GM12891 (cell line): ENCODE results near the gene GRM3.

Source experiments
- DNase-seq: peaks from one replicate; pipeline ENCODE4 v3.0.0; 2011; ENCODE audit warnings: low spot score; ENCODE audit not compliant: insufficient read length
- FAIRE-seq: peaks from 2 replicates; lab custom pipeline; 2011; peaks lifted over from hg19 to GRCh38; lab: Jason Lieb, UNC
- PAX5 ChIP-seq: IDR thresholded peaks from 2 replicates; pipeline ENCODE4 v1.6.1; 2011; ENCODE audit warnings: low read length, moderate library complexity, mild to moderate bottlenecking; ENCODE audit not compliant: insufficient read depth, severe bottlenecking
- POLR2A ChIP-seq: IDR thresholded peaks from 2 replicates; pipeline ENCODE4 v1.6.1; 2011; ENCODE audit warnings: low read depth, low read length, control low read depth
- POLR2AphosphoS5 ChIP-seq: IDR thresholded peaks from 2 replicates; pipeline ENCODE4 v1.6.1; 2011; ENCODE audit warnings: low read depth, low read length, control low read depth
- POU2F2 ChIP-seq: IDR thresholded peaks from 2 replicates; pipeline ENCODE4 v1.6.1; 2011; ENCODE audit warnings: low read depth, mild to moderate bottlenecking, control low read depth, low read length, moderate library complexity
- SPI1 ChIP-seq: IDR thresholded peaks from 2 replicates; pipeline ENCODE4 v1.6.1; 2011; ENCODE audit warnings: low read depth, low read length, control low read depth
- TAF1 ChIP-seq: IDR thresholded peaks from 2 replicates; pipeline ENCODE4 v1.6.1; 2011; ENCODE audit warnings: low read depth, low read length, control low read depth

The GRM3 gene

DNA sequence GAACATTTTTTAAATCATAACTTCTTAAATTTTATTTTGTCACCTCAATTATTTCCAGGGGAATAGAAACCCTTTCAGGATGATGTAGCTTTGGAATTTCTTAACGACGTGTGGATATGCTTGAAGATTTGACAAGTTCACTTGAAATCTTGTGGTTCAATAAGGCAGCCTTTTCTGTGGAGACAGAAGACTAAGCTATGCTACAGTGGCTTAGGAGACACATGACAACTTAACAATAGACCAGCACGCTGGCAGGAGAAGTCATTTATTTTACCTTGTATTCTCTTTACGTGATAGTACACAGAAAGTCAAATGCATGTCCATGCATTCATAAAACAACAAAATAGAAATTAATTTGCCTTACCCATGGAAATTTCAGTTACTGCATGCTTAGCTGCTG is 181.6 kb downstream of the GRM3 start:
- no peak for FAIRE-seq
- DNase-seq = no peak
- no peak for TF ChIP-seq POU2F2
- TF ChIP-seq POLR2A = no peak
- TF ChIP-seq TAF1 = no peak
- no peak for TF ChIP-seq PAX5
- no peak for TF ChIP-seq SPI1
- TF ChIP-seq POLR2AphosphoS5 = no peak

DNA sequence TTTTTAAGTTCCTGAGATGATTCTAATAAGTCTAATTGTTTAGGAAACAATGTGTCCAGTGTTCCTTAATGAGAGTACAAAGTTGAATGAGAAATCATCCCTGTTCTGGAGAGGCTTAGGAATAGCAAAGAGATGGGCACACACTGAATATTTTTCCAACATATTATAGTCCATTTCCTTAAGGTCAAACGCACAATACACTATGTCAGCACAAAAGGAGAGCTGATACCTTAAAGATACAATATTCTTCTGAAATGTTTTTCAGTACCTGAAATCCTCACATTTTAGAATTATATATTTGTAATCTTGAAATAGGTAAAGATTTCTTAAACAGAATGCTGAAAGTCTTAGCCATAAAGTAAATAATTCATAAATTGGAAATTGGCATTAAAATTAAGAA is 183.2 kb downstream of the GRM3 start:
- FAIRE-seq (no peak), DNase-seq (no peak)
- no peak for TF ChIP-seq POLR2AphosphoS5

DNA sequence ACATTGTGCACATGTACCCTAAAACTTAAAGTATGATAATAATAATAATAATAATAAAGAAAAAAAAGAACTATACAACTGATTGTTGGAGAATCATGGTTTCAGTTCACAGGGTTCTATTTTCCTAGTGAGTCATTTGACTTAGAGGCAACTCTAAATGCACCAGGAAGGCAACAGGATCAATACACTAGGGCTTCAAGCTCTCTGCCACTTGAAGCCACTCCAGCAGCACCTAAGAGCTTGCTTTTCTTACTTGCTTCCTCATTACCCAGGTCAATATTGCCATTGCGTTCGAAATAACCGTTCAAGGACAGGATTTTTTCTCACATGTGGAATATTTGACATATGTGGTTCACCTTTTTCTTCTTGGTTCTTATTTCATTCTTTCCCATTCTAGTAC is 189.7 kb downstream of the GRM3 start:
- TF ChIP-seq POU2F2 = no peak
- DNase-seq (no peak), FAIRE-seq (no peak)

DNA sequence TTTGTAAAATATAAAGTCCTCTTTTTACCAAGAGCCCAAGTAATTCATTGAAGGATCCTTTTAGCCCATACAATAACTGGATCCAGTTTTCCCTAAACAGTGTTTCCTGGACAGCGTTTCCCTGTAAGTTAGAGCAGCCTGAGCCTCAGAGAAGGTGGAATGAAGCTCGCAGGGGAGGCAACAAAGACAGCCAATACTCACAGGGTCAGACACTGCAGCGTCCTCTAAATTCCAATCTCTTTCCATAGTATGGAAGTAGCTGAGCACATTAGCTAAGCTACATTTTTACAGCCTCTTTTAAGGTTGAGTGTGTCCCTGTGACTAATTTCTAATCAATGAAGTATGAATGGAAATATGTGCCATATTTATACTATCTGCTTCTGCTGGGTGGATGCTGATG is 193.5 kb downstream of the GRM3 start:
- FAIRE-seq (no peak), DNase-seq (no peak)
- TF ChIP-seq TAF1 (no peak), SPI1 (no peak), POU2F2 (no peak), PAX5 (no peak), POLR2AphosphoS5 (no peak), POLR2A (no peak)

DNA sequence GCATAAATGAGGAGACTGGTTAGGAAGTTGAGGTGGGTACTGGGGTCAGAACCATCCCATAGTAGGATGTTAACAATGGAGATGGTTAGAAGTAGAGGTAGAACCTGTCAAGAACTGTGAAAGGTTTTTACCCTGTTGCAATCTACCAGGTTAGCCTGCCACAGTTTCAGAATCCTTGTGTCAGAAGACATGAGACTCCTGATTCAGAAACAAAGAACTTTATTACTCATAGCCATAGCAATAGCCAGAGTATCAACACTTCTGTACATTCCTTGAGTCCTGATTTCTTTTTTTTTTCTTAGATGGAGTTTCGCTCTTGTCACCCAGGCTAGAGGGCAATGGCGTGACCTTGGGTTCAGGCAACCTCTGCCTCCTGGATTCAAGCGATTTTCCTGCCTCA is 200.9 kb downstream of the GRM3 start:
- TF ChIP-seq PAX5 = no peak
- TF ChIP-seq POU2F2 = no peak
- no peak for TF ChIP-seq TAF1
- no peak for TF ChIP-seq SPI1
- no peak for DNase-seq
- FAIRE-seq = no peak

DNA sequence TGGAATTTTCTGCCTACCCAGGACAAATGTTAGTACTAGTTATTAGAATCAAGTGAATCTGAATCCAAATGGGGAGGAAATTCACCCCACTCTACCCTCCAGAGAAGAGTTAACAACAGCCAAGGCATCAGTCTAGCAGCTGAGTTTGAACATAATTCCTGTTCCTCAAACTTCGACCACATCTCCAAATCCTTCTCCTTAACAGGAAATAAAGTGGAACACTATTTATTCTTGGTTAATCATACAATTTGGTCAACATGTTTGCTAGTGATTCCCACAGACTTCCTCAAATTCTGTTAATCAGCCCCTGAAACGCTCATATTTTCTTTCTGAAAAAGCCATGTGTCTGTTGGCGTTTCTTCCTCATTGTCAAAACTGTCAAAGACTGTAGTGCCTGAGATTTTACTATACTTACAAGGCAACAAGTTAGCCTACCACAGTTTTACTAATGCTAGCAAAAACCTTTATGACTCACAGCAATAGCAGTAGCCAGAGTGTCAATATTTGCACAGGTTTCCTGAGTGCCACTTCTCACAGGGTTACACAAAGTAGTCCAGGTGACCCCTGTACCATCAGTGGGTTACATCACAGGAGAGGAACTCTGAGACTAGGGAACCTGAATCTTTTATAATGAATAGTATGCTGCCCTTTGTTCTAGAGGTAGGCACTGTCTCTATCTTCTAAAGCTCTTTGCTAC is 202.9 kb downstream of the GRM3 start:
- TF ChIP-seq SPI1 (no peak), POU2F2 (no peak), POLR2A (no peak), TAF1 (no peak), PAX5 (no peak), POLR2AphosphoS5 (no peak)
- no peak for FAIRE-seq
- DNase-seq = no peak

DNA sequence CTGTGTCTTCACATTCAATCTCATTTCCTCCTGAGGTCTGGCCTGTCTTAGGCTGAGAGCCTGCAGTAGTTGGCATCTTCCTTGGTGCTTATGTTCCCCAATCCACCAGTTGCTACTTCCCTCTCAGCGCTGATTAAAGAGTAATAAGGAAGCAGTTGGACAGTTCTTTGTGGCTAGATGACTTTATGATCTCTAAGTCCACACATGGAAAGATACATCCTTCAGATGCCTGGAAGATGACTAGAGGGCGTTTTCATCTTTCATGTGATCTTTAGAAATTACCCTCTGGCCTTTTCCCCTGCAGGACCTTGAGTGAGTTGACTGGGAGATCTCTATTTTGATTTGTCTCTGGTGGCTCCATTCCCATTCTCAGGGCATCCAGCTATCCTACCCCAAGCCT is 204.5 kb downstream of the GRM3 start:
- no peak for FAIRE-seq
- DNase-seq = no peak
- TF ChIP-seq POLR2AphosphoS5 (no peak), POLR2A (no peak), TAF1 (no peak), POU2F2 (no peak), PAX5 (no peak), SPI1 (no peak)

DNA sequence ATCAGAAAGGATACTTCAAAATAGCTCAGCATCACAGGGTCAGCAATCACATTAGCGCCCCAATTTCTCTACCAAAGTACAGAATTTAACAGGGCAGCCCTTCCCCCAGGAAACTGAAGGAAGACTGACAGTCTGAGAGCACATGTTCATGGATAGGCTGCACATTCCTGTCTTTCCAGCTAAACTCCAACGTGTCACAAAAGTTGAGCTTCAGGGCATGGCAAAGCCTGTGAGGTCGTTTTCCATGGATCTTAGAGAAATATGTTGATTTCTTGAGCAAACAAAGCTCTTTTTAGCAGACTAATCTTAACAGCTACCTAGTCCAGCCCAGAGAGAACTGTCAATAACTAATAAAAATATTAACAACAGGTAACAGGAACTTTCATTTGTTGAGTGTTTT is 207.9 kb downstream of the GRM3 start:
- no peak for FAIRE-seq
- TF ChIP-seq PAX5 (no peak), POLR2A (no peak), TAF1 (no peak), SPI1 (no peak), POU2F2 (no peak), POLR2AphosphoS5 (no peak)
- no peak for DNase-seq

DNA sequence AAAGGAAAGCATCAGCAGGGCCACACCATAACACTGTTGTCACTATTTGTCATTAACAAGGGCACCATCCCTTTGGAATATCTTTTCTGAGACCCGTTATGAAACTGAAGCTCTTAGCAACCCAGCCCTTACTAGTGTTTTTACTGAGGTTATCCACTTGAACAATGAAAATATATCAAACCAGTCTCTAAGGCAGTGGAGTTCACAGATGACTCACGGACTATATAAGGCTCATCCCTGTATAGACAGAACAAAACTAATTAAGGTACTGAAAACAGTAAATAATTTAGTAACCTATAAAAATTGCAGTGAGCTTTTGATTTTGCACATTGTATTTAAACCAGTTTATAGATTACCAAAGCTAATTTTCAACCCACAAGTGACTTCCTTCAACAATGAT is 219.7 kb downstream of the GRM3 start:
- DNase-seq (no peak), FAIRE-seq (no peak)
- no peak for TF ChIP-seq POU2F2
- no peak for TF ChIP-seq TAF1
- no peak for TF ChIP-seq SPI1
- TF ChIP-seq PAX5 = no peak
- TF ChIP-seq POLR2AphosphoS5 = no peak
- no peak for TF ChIP-seq POLR2A

DNA sequence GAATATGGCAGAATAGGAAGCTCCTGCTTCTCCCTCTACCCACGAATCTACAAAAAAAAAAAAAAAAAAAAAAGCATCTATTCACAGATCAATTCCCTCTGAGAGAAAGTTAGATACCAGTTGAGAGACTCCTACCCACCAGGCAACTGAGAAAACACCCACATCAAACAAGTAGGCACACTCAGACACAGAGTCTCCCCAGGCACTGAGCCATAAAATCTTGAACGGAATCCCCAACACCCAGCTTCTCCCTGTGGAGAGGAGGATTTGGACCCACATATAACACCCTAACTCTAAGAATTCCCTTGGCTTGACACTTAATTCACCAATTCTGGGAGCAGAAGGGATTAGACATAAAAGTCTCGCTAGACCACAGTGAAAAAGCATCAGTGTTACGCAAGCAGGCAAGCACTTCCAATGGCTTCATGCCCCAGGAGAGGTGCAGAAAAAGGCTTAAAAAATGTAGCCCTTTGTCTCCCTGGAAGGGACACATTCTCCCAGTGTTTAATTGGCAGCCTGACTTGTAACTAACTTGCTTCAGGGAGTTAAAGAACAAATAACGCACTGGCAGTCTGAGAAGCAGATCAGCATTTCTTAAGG is 223.6 kb downstream of the GRM3 start:
- FAIRE-seq = no peak
- TF ChIP-seq POLR2A (no peak), TAF1 (no peak), SPI1 (no peak), PAX5 (no peak), POLR2AphosphoS5 (no peak), POU2F2 (no peak)
- no peak for DNase-seq
